K562 (cell line): ENCODE results near the gene WDHD1. TPM values are rescaled to one million over a fixed set of nuclear protein-coding genes. Genes with fewer than 3 reads are reported as not detected.

Experiments used
- ATAC-seq: fragments of 200-7000 bp; cut with Tn5 transposase; 3 replicates; pipeline ENCODE4 v1.9.1; 2020; ENCODE audit warnings: moderate library complexity
- BruUV-seq: library from RNA; stranded (reverse); fragments of 400-500 nt; replicated peaks from 2 replicates; lab custom pipeline; 2021; lab: Mats Ljungman, UMichigan
- CTCF ChIA-PET: fragments of 300-600 bp; formaldehyde crosslinking; extraction: SDS; loops from one replicate; lab custom pipeline; 2021; ENCODE audit warnings: low intra/inter-chr PET ratio; lab: Yijun Ruan, JAX
- POLR2A ChIA-PET: fragments of 300-600, 350-650 bp; sonication (Branson Sonifier 250); formaldehyde crosslinking; extraction: SDS; loops from one replicate; lab custom pipeline; 2021; ENCODE audit warnings: antibody characterized with exemption, inconsistent platforms; lab: Yijun Ruan, JAX
- DNase-seq, 4 experiments: peaks; one replicate each; pipeline versions ENCODE4 v3.0.0 to v3.0.0-alpha.2; 2011 to 2018; ENCODE audit warnings: low spot score in 3 of 4, mixed read lengths in 3 of 4; ENCODE audit errors: extremely low read depth in 1 of 4
- FAIRE-seq: peaks from 2 replicates; lab custom pipeline; 2011; peaks lifted over from hg19 to GRCh38; lab: Jason Lieb, UNC
- H2AFZ ChIP-seq: 2 replicates; pipeline ENCODE4 v1.6.0; 2011; ENCODE audit warnings: low read depth, low read length, control low read depth, inconsistent platforms
- H3K27ac ChIP-seq: fragments of 200-600 bp; 3 replicates; pipeline ENCODE4 v1.8.0; 2011; ENCODE audit warnings: low read depth, mild to moderate bottlenecking, control low read depth, inconsistent platforms, low read length, moderate library complexity, mixed read lengths; ENCODE audit errors: extremely low read depth
- H3K27me3 ChIP-seq, 2 experiments: fragments of 300-600 bp in 1 of 2; 2 replicates in 1 of 2; 3 replicates in 1 of 2; pipeline versions ENCODE4 v1.6.0 to v1.8.0; 2011; ENCODE audit warnings: inconsistent platforms in 2 of 2, low read length in 2 of 2, mild to moderate bottlenecking in 1 of 2, mixed read lengths in 1 of 2, moderate library complexity in 1 of 2; ENCODE audit not compliant: control insufficient read depth in 2 of 2, insufficient read depth in 2 of 2
- H3K36me3 ChIP-seq: fragments of 300-600 bp; 3 replicates; pipeline ENCODE4 v1.8.0; 2011; ENCODE audit warnings: mild to moderate bottlenecking, low read length, inconsistent platforms; ENCODE audit not compliant: control insufficient read depth, insufficient read depth
- H3K4me1 ChIP-seq, 2 experiments: fragments of 200-600 bp in 1 of 2; replicated peaks in 1 of 2; 2 replicates in 1 of 2; 3 replicates in 1 of 2; pipeline versions ENCODE4 v1.5.1 to v1.8.0; 2011; ENCODE audit warnings: inconsistent platforms in 2 of 2, low read length in 2 of 2, mild to moderate bottlenecking in 1 of 2, mixed read lengths in 1 of 2, moderate library complexity in 1 of 2; ENCODE audit not compliant: control insufficient read depth in 2 of 2, insufficient read depth in 2 of 2
- H3K4me2 ChIP-seq: 2 replicates; pipeline ENCODE4 v1.6.1; 2011; ENCODE audit warnings: low read length, control low read depth, inconsistent platforms, mixed read lengths; ENCODE audit not compliant: insufficient read depth
- H3K4me3 ChIP-seq: fragments of 200-600 bp; sonication (generic), shearing (Covaris generic); 2 replicates; pipeline ENCODE4 v1.5.1; 2016; ENCODE audit warnings: control low read depth, inconsistent platforms
- H3K79me2 ChIP-seq: fragments of 200-600 bp; 3 replicates; pipeline ENCODE4 v1.8.0; 2011; ENCODE audit warnings: low read length, inconsistent platforms; ENCODE audit not compliant: control insufficient read depth, insufficient read depth
- H3K9ac ChIP-seq, 2 experiments: 2 replicates each; pipeline versions ENCODE4 v1.6.0 to v1.6.1; 2011; ENCODE audit warnings: low read depth in 2 of 2, low read length in 2 of 2, control low read depth in 1 of 2, inconsistent platforms in 1 of 2, mild to moderate bottlenecking in 1 of 2, mixed read lengths in 1 of 2; ENCODE audit not compliant: insufficient read depth in 1 of 2
- H3K9me1 ChIP-seq: one replicate; pipeline ENCODE4 v1.6.0; 2011; ENCODE audit warnings: inconsistent platforms, mild to moderate bottlenecking, low read length, moderate library complexity; ENCODE audit not compliant: control insufficient read depth, insufficient read depth
- H3K9me3 ChIP-seq: replicated peaks from 2 replicates; pipeline ENCODE4 v1.5.1; 2011; ENCODE audit warnings: low read depth, low read length, inconsistent platforms; ENCODE audit not compliant: control insufficient read depth, insufficient read depth
- H4K20me1 ChIP-seq: replicated peaks from 2 replicates; pipeline ENCODE4 v1.6.1; 2011; ENCODE audit warnings: low read length, inconsistent platforms, mixed read lengths; ENCODE audit not compliant: control insufficient read depth, insufficient read depth
- BRD4 ChIP-seq: fragments of 200-600 bp; sonication (generic); IDR thresholded peaks from 2 replicates; pipeline ENCODE4 v1.6.1; 2017; ENCODE audit warnings: inconsistent platforms
- BRD9 ChIP-seq: fragments of 450-650 bp; IDR thresholded peaks from 2 replicates; pipeline ENCODE4 v1.6.1; 2018; ENCODE audit warnings: low read depth; ENCODE audit not compliant: partially characterized antibody
- DPF2 ChIP-seq: fragments of 450-650 bp; IDR thresholded peaks from 2 replicates; pipeline ENCODE4 v1.6.1; 2016
- NR2C2 ChIP-seq, 2 experiments: fragments of 200-800 bp in 1 of 2; sonication (Bioruptor generic) in 1 of 2; sonication (generic) in 1 of 2; formaldehyde crosslinking in 1 of 2; IDR thresholded peaks; 2 replicates each; pipeline versions ENCODE4 v1.6.1 to v1.8.0; 2016 to 2022; ENCODE audit warnings: mild to moderate bottlenecking in 1 of 2, missing compliant biosample characterization in 1 of 2, missing genetic modification characterization in 1 of 2, missing genetic modification reagents in 1 of 2
- PBX2 ChIP-seq, 2 experiments: IDR thresholded peaks in 1 of 2; conservative IDR thresholded peaks in 1 of 2; 2 replicates each; pipeline ENCODE4 v1.6.1; 2016; ENCODE audit warnings: low read depth in 2 of 2, mild to moderate bottlenecking in 1 of 2, missing compliant biosample characterization in 1 of 2, missing genetic modification characterization in 1 of 2, moderate library complexity in 1 of 2
- PHF21A ChIP-seq: fragments of 450-650 bp; IDR thresholded peaks from 2 replicates; pipeline ENCODE4 v1.6.1; 2017; ENCODE audit warnings: low read depth, borderline replicate concordance
- PKNOX1 ChIP-seq: fragments of 450-650 bp; IDR thresholded peaks from 2 replicates; pipeline ENCODE4 v1.6.1; 2016
- TCFL5 ChIP-seq: fragments of 250-450 bp; sonication (Bioruptor Pico); conservative IDR thresholded peaks from 2 replicates; pipeline ENCODE4 v1.6.1; 2021; ENCODE audit warnings: mild to moderate bottlenecking, moderate library complexity, matching md5 sums
- ZC3H8 ChIP-seq: fragments of 450-650 bp; IDR thresholded peaks from 2 replicates; pipeline ENCODE4 v1.6.1; 2017
- ZNF277 ChIP-seq: fragments of 250-450 bp; sonication (Bioruptor Pico); IDR thresholded peaks from 2 replicates; pipeline ENCODE4 v1.8.0; 2022; ENCODE audit warnings: inconsistent platforms, mild to moderate bottlenecking, moderate library complexity, borderline replicate concordance
- ZNF445 ChIP-seq: fragments of 250-450 bp; sonication (Bioruptor Pico); IDR thresholded peaks from 2 replicates; pipeline ENCODE4 v1.4.0; 2020; ENCODE audit warnings: low read depth, mild to moderate bottlenecking, moderate library complexity
- ZNF512 ChIP-seq: IDR thresholded peaks from 2 replicates; pipeline ENCODE4 v1.6.1; 2016; ENCODE audit warnings: missing genetic modification characterization, missing compliant biosample characterization
- WGBS: fragments of 100-300 bp; shearing (Covaris generic); methylation state at CpG from one replicate; pipeline ENCODE4 v1.1.6; 2016; ENCODE audit warnings: low coverage, mixed read lengths; ENCODE audit not compliant: insufficient coverage; ENCODE audit errors: missing lambda C conversion rate; 5-methylcytosine and 5-hydroxymethylcytosine counted together
- in situ Hi-C: fragments of 300-500 bp; cut with MboI; formaldehyde crosslinking; loops from 4 replicates; pipeline ENCODE4 v1.15.0; 2018; ENCODE audit warnings: inconsistent platforms, mixed read lengths
- intact Hi-C: fragments of 100-400 bp; cut with micrococcal nuclease; formaldehyde crosslinking; loops from 2 replicates; pipeline ENCODE4 v1.14.2; 2022
- polyA plus RNA-seq, 8 experiments: library from polyadenylated mRNA; depleted of rRNA in 4 of 8; stranded (reverse) in 5 of 8; unstranded in 3 of 8; fragments of >200 nt; fragmentation: Nextera tagmentation in 2 of 8; fragmentation: Illumina TruSeq in 1 of 8; extraction: Ambion mirVana in 2 of 8; extraction: Trizol in 1 of 8; gene quantifications; 2 replicates each; pipeline versions ENCODE4 v1.2.1 to v1.2.3, GENCODE V29; 2011 to 2014; ENCODE audit warnings: inconsistent platforms in 1 of 8, missing spikeins in 1 of 8
- total RNA-seq, 7 experiments: library from RNA; depleted of rRNA in 6 of 7; stranded (reverse); fragments of >200 nt in 6 of 7; fragmentation: Illumina TruSeq in 2 of 7; extraction: Trizol in 2 of 7; gene quantifications; 2 replicates each; pipeline versions ENCODE4 v1.2.1 to v1.2.3, GENCODE V29; 2011 to 2021; ENCODE audit warnings: low replicate concordance in 1 of 7

Gene WDHD1
- total and polyA plus RNA-seq, 9 of the 15 experiments (the other 6 are each of a cell fraction or from before 2014, with no cell fraction given): 11.7 to 39.1 (median 30.0) TPM

GRCh38 chr14:55025948-55026347 is 951 bp downstream of the WDHD1 start:
- peak overlapping the region; percentile 31 to 96; a peak in 3 of 4 replicates for H3K9ac ChIP-seq
- H3K36me3 ChIP-seq: peaks cover 23% of the 10 kb centered on the region; the same call in 2 of the 3 replicates
- no peak for FAIRE-seq
- no peak for DNase-seq
- peaks cover 4% of the 10 kb centered on the region for H3K9me1 ChIP-seq
- H3K4me2 ChIP-seq: peak overlapping the region; percentile 95
- H3K27ac ChIP-seq: peak overlapping the region; percentile 86; the same call in 2 of the 3 replicates
- H3K27me3 ChIP-seq: no peaks in the 10 kb centered on the region
- no TSS peak for BruUV-seq
- H3K79me2 ChIP-seq: peaks cover 78% of the 10 kb centered on the region
- peak; percentile 18; the same call in 2 of the 3 replicates for ATAC-seq
- CTCF ChIA-PET: no interaction called here
- in situ Hi-C loops: no loop called here
- H4K20me1 ChIP-seq: 0 out of 2 replicates have a peak, but pooled peaks cover 4% of the 10 kb centered on the region
- peak overlapping the region; percentile 93 for H3K4me3 ChIP-seq
- H2AFZ ChIP-seq: peak overlapping the region; percentile 93; the same call in 1 of the 2 replicates
- H3K4me1 ChIP-seq: peaks cover 0 to 9% of the 10 kb centered on the region in 2 experiments; a peak in 2 of 5 replicates
- no peaks in the 10 kb centered on the region for H3K9me3 ChIP-seq
- intact Hi-C loops: no loop called here
- POLR2A ChIA-PET: interaction anchor here (1.8 to 2.1 kb wide), 2 partner anchors 21 to 25 kb away, joined by 3 to 14 read pairs; partner anchors contain the start of gene MAPK1IP1L
- WGBS: 4% methylated on average over 7 of the region's 7 CpGs
- TF ChIP-seq PKNOX1 (peak; percentile 23; the same call in 1 of the 2 replicates), ZNF445 (no peak), ZNF512 (peak; percentile 54), DPF2 (no peak), PBX2 (CRISPR knock-in tag; IDR thresholded peaks at IDR 0.05; ENCODE audit: low read depth) (no peak), PBX2 (tag; conservative IDR thresholded peaks at IDR 0.05; ENCODE audit: low read depth) (0 out of 2 replicates have a peak, but pooled peaks have one; percentile 17), ZNF277 (CRISPR knock-in tag) (no peak), BRD9 (no peak), ZC3H8 (no peak), NR2C2 (CRISPR knock-in tag; IDR thresholded peaks at IDR 0.05) (no peak), NR2C2 (tag; IDR thresholded peaks at IDR 0.05) (no peak), BRD4 (no peak), PHF21A (no peak), TCFL5 (CRISPR knock-in tag) (no peak)
